NOMO-1 treated with DMSO at 0.1 percent for 48 hours (cell line): Measurements from ENCODE around the gene FHL3.

ENCODE experiments used
- DNase-seq: peaks from one replicate; lab custom pipeline; 2025; ENCODE audit not compliant: unreplicated experiment; lab: John Stamatoyannopoulos, UW

FHL3 gene

GRCh38 chr1:37947364-37947763, 58.0 kb downstream of the FHL3 start:
- peak; percentile 24 for DNase-seq
